ENCODE data around the gene PKIG. TPM values are rescaled to one million over a fixed set of nuclear protein-coding genes. Genes with fewer than 3 reads are reported as not detected.

The PKIG gene
- total RNA-seq, 4 donors from 2014 or later = 70.2 to 98.0 (median 77.7) TPM

DNA sequence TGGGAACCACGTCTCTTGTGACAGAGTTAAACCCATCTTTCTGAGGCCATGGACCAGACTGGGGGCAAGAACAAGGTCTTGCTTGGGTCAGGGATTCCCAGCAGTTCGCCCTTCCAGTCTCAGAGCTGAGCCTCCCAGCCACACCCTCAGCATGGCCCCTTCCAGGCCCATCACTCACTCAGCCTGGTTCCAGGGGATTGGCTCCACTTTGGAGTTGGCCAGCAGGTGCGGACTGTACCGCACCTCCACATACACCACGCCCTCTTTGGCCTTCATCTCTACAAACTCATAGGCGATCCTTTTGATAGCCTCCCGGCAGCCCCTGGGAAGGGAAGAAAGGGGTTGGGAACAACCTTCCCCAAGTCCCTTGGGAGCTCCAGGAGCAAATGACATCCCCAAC, 43.9 kb downstream of the PKIG start:
- TF ChIP-seq, protein P1, sequence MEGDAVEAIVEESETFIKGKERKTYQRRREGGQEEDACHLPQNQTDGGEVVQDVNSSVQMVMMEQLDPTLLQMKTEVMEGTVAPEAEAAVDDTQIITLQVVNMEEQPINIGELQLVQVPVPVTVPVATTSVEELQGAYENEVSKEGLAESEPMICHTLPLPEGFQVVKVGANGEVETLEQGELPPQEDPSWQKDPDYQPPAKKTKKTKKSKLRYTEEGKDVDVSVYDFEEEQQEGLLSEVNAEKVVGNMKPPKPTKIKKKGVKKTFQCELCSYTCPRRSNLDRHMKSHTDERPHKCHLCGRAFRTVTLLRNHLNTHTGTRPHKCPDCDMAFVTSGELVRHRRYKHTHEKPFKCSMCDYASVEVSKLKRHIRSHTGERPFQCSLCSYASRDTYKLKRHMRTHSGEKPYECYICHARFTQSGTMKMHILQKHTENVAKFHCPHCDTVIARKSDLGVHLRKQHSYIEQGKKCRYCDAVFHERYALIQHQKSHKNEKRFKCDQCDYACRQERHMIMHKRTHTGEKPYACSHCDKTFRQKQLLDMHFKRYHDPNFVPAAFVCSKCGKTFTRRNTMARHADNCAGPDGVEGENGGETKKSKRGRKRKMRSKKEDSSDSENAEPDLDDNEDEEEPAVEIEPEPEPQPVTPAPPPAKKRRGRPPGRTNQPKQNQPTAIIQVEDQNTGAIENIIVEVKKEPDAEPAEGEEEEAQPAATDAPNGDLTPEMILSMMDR (IDR thresholded peaks at IDR 0.05; ENCODE audit: low read depth) = no peak

DNA sequence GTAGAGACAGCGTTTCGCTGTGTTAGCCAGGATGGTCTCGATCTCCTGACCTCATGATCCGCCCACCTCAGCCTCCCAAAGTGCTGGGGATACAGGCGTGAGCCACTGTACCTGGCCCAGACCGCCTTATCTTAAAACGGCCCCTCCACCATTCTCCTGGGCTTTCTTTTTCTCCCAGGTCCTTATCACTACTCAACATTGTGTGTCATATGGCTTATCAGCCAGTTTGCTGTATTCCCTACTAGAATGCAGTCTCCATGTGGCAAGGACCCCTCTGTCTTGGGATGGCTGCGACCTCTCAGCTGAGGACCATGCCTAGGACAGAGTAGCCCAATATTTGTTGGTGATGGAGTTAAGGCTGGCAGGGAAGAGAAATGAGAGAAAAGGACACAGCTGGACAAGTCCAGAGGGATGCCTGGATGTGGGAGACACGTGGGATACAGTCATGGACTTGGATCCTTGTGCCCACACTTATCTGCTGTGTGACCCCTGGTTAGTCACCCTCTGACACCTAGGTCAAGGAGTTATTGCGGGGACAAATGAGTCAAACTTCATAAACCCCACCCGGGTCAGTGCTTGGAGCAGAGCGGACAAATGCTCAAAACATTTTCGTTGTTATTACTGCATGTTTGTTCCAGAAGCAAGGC, 45.1 kb downstream of the PKIG start:
- TF ChIP-seq, protein P1 (IDR thresholded peaks at IDR 0.05; ENCODE audit: low read depth) = no peak

DNA sequence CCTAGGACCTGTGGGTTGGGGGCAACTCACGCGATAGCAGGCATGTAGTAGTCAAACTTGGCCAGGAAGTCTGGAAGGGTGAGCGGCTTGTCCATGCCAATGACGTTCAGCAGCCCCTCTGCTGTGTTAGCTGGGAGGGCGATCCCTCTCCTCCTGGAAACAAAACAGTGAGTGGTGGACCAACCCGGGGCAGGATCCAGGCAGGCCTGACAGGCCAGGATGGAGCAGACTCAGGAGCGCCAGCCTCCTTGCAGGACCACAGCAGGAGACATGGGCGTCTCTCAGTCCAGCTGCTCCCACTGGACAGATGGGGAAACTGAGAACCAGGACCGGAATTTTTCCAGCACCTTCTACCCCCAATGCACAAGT, 46.6 kb downstream of the PKIG start:
- TF ChIP-seq, protein P1 (IDR thresholded peaks at IDR 0.05; ENCODE audit: low read depth) = no peak

DNA sequence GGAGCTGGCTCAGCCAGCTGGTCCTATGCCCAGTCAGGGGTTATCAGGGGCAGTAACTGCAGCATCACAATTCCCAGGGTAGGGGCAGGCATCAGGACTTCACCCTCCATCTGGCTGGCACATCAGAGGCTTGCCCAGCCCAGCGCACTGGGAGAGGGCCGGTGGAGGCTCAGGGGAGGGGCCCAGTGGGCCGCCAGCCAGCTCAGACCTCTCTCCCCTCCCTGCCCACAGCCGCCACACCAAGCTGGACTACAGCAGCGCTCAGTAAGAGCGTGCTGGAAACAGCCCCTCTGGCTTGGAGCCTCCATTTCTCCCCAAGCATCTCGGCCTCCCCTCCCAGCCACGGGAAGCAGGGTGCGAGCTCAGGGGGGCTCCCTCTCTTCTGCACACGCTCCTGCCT, 47.2 kb downstream of the PKIG start:
- TF ChIP-seq, protein P1 (IDR thresholded peaks at IDR 0.05; ENCODE audit: low read depth) = no peak

DNA sequence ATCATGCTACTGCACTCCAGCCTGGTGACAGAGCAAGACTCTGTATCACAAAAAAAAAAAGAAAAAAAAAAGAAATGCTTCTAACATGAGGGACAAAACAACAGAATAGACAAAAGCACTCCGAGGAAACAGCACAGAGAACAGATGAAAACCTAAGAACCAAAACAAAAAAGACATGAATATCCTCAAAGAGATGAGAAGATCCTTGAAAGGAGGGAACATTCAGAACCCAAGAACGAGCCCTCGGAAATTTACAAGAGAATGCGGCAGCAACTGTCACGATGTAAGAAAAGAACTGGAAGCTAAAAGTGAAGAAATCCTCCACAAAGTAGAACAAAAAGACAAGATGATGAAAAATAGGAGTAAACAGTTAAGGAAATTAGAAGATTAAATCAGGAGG, 47.9 kb downstream of the PKIG start:
- TF ChIP-seq, protein P1 (IDR thresholded peaks at IDR 0.05; ENCODE audit: low read depth) = no peak

DNA sequence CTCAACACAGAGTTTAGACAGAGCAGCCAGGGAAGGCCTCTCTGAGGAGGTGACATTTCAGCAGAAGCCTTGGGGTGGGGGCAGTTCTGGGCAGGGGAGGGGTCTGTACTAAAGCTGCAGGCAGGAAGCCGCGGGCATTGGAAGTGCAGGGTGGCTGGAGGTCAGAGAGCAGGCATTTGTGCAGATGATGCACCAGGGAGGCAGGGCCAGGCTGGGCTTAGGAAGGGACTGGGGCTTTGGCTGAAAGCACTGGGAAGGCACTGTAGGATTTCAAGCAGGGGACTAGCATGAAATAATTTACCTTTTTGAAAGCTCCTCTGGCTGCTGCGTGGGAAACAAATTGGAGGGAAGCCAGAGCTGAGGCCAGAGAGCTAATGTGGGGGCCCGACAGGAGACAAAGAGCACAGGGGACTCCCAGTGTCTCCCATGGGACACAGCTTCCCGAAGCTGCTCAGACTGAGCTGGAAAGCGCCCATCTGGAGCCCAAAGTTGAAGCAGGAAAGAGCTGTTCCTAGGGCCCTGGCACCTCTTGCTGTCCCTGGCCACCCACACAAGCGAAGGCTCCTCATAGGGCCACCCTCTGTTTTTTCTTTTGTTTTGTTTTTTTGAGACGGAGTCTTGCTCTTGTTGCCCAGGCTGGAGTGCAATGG, 49.8 kb downstream of the PKIG start:
- TF ChIP-seq, protein P1 (IDR thresholded peaks at IDR 0.05; ENCODE audit: low read depth) = no peak

DNA sequence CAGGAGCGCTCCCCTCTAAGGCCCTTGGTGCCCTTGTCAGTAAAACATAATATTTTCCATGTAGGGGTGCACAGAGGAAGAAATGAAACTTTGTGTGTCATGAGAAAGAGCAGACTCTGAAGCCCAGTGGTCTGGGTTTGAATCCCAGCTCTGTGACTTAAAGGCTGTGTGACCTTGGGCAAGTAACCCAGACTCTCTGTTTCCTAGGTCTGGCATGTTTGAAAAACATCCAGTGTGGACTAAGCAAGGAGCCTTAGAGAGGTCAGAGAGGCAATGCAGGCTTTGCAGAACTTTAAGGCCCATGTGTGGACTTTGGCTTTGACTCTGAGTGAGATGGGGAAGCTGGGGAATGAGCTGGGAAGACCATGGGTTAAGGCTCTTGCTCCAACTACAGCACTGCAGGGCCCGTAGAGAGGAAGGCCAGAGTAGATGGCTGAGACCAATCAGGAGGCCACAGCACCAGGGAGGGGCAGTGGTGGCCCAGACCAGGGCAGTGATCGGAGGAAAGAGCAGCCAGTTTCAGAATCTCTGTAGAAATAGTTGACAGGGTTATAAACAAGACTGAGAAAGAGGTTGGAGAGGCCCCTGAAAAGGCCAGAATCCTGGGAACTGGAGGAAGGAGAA, 50.9 kb downstream of the PKIG start:
- TF ChIP-seq, protein P1 (IDR thresholded peaks at IDR 0.05; ENCODE audit: low read depth) = no peak

All from subcutaneous adipose tissue (tissue), 4 donors.